Measurements from ENCODE around the gene DPF3.

DPF3 gene

GRCh38 chr14:72736308-72736707 is 157.6 kb downstream of the DPF3 start:
- no peak overlapping the region for H2BK15ac ChIP-seq (ENCODE audit: low read length)
- H3K14ac ChIP-seq (ENCODE audit: low read length), result no peak overlapping the region
- WGBS, 2 donors (ENCODE audit: extremely low coverage in 2 of 2, insufficient read length in 2 of 2, insufficient replicate concordance in 1 of 2), result no CpG with 5 or more reads among the region's 3 CpGs
- H2AFZ ChIP-seq (ENCODE audit: low read length), result no peak overlapping the region
- H3K79me1 ChIP-seq (ENCODE audit: low read depth, low read length), result no peaks in the 10 kb centered on the region
- H3K4me3 ChIP-seq (ENCODE audit: low read length in 2 of 2), result no peak overlapping the region
- H3K27ac ChIP-seq (replicated peaks; ENCODE audit: low read length), result no peak overlapping the region
- H3K18ac ChIP-seq (ENCODE audit: low read length), result no peak overlapping the region
- no peak overlapping the region for H3K23ac ChIP-seq (ENCODE audit: low read depth, low read length, poor library complexity)
- no peak overlapping the region for H3K9ac ChIP-seq (ENCODE audit: low read depth, low read length, poor library complexity)
- H2AK5ac ChIP-seq (ENCODE audit: low read depth, low read length), result no peak overlapping the region
- no peak overlapping the region for H3K4me2 ChIP-seq (ENCODE audit: insufficient read depth, low read length, poor library complexity, severe bottlenecking)
- no peak overlapping the region for H3K4ac ChIP-seq (ENCODE audit: low read length)
- no peak overlapping the region for H2BK12ac ChIP-seq (ENCODE audit: low read length)
- H4K8ac ChIP-seq (ENCODE audit: low read depth, low read length), result no peak overlapping the region
- H3K27me3 ChIP-seq (ENCODE audit: control insufficient read depth in 3 of 3, insufficient read depth in 3 of 3, low read depth in 1 of 3, low read length in 3 of 3), result peaks cover 0 to 3% (median 0%) of the 10 kb centered on the region in 3 experiments
- H3K36me3 ChIP-seq (replicated peaks in 1 of 2; ENCODE audit: control insufficient read depth in 2 of 2, insufficient read depth in 2 of 2, low read length in 2 of 2), result no peaks in the 10 kb centered on the region
- no peak overlapping the region for H4K91ac ChIP-seq (ENCODE audit: low read depth, low read length, poor library complexity)
- H3K4me1 ChIP-seq (ENCODE audit: control insufficient read depth in 2 of 2, insufficient read depth in 1 of 2, low read depth in 1 of 2, low read length in 2 of 2), result peaks cover 0 to 2% of the 10 kb centered on the region in 2 donors
- DNase-seq (ENCODE audit: low spot score), result no peak
- no peaks in the 10 kb centered on the region for H3K9me3 ChIP-seq (replicated peaks in 1 of 2; ENCODE audit: control insufficient read depth in 2 of 2, insufficient read depth in 1 of 2, low read depth in 1 of 2, low read length in 2 of 2)
- no peak overlapping the region for H2BK5ac ChIP-seq (ENCODE audit: low read length)
- no peak overlapping the region for H2BK120ac ChIP-seq (ENCODE audit: low read depth, low read length)

GRCh38 chr14:72732022-72732780 is 161.7 kb downstream of the DPF3 start:
- no CpG with 5 or more reads among the region's 16 CpGs for WGBS, 2 donors (ENCODE audit: extremely low coverage in 2 of 2, insufficient read length in 2 of 2, insufficient replicate concordance in 1 of 2)
- Histone ChIP-seq H3K36me3 (replicated peaks in 1 of 2; ENCODE audit: control insufficient read depth in 2 of 2, insufficient read depth in 2 of 2, low read length in 2 of 2) (no peaks in the 10 kb centered on the region), H4K91ac (ENCODE audit: low read depth, low read length, poor library complexity) (no peak overlapping the region), H2BK12ac (ENCODE audit: low read length) (no peak overlapping the region), H3K18ac (ENCODE audit: low read length) (no peak overlapping the region), H4K8ac (ENCODE audit: low read depth, low read length) (no peak overlapping the region), H2AK5ac (ENCODE audit: low read depth, low read length) (no peak overlapping the region), H3K4me2 (ENCODE audit: insufficient read depth, low read length, poor library complexity, severe bottlenecking) (no peak overlapping the region), H3K23ac (ENCODE audit: low read depth, low read length, poor library complexity) (no peak overlapping the region), H3K9ac (ENCODE audit: low read depth, low read length, poor library complexity) (no peak overlapping the region), H3K4me1 (ENCODE audit: control insufficient read depth in 2 of 2, insufficient read depth in 1 of 2, low read depth in 1 of 2, low read length in 2 of 2) (peaks cover 0 to 2% of the 10 kb centered on the region in 2 donors), H2BK120ac (ENCODE audit: low read depth, low read length) (no peak overlapping the region), H3K27me3 (ENCODE audit: control insufficient read depth in 3 of 3, insufficient read depth in 3 of 3, low read depth in 1 of 3, low read length in 3 of 3) (peaks cover 0 to 3% (median 0%) of the 10 kb centered on the region in 3 experiments), H2AFZ (ENCODE audit: low read length) (no peak overlapping the region), H2BK15ac (ENCODE audit: low read length) (peak overlapping the region; percentile 34), H2BK5ac (ENCODE audit: low read length) (no peak overlapping the region), H3K4ac (ENCODE audit: low read length) (no peak overlapping the region), H3K79me1 (ENCODE audit: low read depth, low read length) (no peaks in the 10 kb centered on the region), H3K9me3 (replicated peaks in 1 of 2; ENCODE audit: control insufficient read depth in 2 of 2, insufficient read depth in 1 of 2, low read depth in 1 of 2, low read length in 2 of 2) (no peaks in the 10 kb centered on the region), H3K27ac (replicated peaks; ENCODE audit: low read length) (no peak overlapping the region), H3K4me3 (ENCODE audit: low read length in 2 of 2) (no peak overlapping the region), H3K14ac (ENCODE audit: low read length) (no peak overlapping the region)
- no peak for DNase-seq (ENCODE audit: low spot score)

DNA sequence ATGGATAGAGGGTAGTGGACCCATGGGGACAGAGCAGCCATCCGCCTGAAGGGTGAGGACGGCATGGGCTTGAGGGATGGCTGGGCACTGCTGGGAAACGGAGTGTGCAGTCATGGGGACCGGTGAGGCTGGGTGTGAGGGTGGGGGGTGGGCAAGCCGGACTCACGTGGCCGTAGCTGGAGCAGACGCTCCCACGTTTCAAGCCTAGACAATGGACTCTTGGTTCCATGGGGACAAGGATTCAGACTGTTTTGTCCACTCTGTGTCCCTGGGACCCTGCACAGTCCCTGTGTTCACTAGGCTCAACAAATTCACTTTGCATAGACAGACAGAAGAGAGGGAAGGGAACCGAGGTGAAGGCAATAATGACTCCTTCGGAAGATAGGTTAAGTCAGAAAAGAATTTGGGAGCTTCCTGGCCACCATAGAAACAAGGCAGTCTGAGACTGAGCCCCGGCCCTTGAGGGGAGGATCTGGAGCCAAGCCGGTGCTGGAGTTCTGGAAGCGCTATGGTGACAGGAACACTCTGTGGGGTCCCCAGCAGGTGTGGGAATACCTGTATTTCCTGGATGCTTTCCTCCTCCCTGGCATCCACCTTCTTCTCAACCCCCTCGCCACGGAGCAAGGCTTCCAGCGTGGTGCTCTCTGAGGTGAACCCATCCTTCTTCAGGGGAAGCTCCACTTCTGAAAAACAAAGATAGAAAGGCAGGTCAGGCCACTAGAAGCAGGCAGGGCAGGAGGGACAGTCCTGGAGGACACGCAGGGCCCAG is 162.5 kb downstream of the DPF3 start:
- Histone ChIP-seq H3K4me1 (ENCODE audit: control insufficient read depth in 2 of 2, insufficient read depth in 1 of 2, low read depth in 1 of 2, low read length in 2 of 2) (peaks cover 0 to 2% of the 10 kb centered on the region in 2 donors), H4K8ac (ENCODE audit: low read depth, low read length) (no peak overlapping the region), H2BK15ac (ENCODE audit: low read length) (peak overlapping the region; percentile 34), H3K9ac (ENCODE audit: low read depth, low read length, poor library complexity) (peak overlapping the region; percentile 22), H2BK12ac (ENCODE audit: low read length) (no peak overlapping the region), H2BK5ac (ENCODE audit: low read length) (no peak overlapping the region), H3K4ac (ENCODE audit: low read length) (no peak overlapping the region), H3K4me3 (ENCODE audit: low read length in 2 of 2) (no peak overlapping the region), H4K91ac (ENCODE audit: low read depth, low read length, poor library complexity) (no peak overlapping the region), H3K9me3 (replicated peaks in 1 of 2; ENCODE audit: control insufficient read depth in 2 of 2, insufficient read depth in 1 of 2, low read depth in 1 of 2, low read length in 2 of 2) (no peaks in the 10 kb centered on the region), H2AFZ (ENCODE audit: low read length) (no peak overlapping the region), H2BK120ac (ENCODE audit: low read depth, low read length) (no peak overlapping the region), H3K4me2 (ENCODE audit: insufficient read depth, low read length, poor library complexity, severe bottlenecking) (no peak overlapping the region), H3K27me3 (ENCODE audit: control insufficient read depth in 3 of 3, insufficient read depth in 3 of 3, low read depth in 1 of 3, low read length in 3 of 3) (peaks cover 0 to 3% (median 0%) of the 10 kb centered on the region in 3 experiments), H3K14ac (ENCODE audit: low read length) (no peak overlapping the region), H2AK5ac (ENCODE audit: low read depth, low read length) (no peak overlapping the region), H3K36me3 (replicated peaks in 1 of 2; ENCODE audit: control insufficient read depth in 2 of 2, insufficient read depth in 2 of 2, low read length in 2 of 2) (no peaks in the 10 kb centered on the region), H3K23ac (ENCODE audit: low read depth, low read length, poor library complexity) (peak overlapping the region; percentile 27), H3K27ac (replicated peaks; ENCODE audit: low read length) (no peak overlapping the region), H3K18ac (ENCODE audit: low read length) (peak overlapping the region; percentile 49), H3K79me1 (ENCODE audit: low read depth, low read length) (no peaks in the 10 kb centered on the region)
- no CpG with 5 or more reads among the region's 18 CpGs for WGBS, 2 donors (ENCODE audit: extremely low coverage in 2 of 2, insufficient read length in 2 of 2, insufficient replicate concordance in 1 of 2)
- DNase-seq (ENCODE audit: low spot score), result no peak

- Histone ChIP-seq H2BK12ac (ENCODE audit: low read length) (no peak overlapping the region), H2AFZ (ENCODE audit: low read length) (no peak overlapping the region), H2BK5ac (ENCODE audit: low read length) (no peak overlapping the region), H4K8ac (ENCODE audit: low read depth, low read length) (no peak overlapping the region), H3K4me3 (ENCODE audit: low read length in 2 of 2) (no peak overlapping the region), H3K4me1 (ENCODE audit: control insufficient read depth in 2 of 2, insufficient read depth in 1 of 2, low read depth in 1 of 2, low read length in 2 of 2) (peaks cover 0 to 2% of the 10 kb centered on the region in 2 donors), H3K9me3 (replicated peaks in 1 of 2; ENCODE audit: control insufficient read depth in 2 of 2, insufficient read depth in 1 of 2, low read depth in 1 of 2, low read length in 2 of 2) (no peaks in the 10 kb centered on the region), H3K4ac (ENCODE audit: low read length) (no peak overlapping the region), H3K36me3 (replicated peaks in 1 of 2; ENCODE audit: control insufficient read depth in 2 of 2, insufficient read depth in 2 of 2, low read length in 2 of 2) (no peaks in the 10 kb centered on the region), H3K4me2 (ENCODE audit: insufficient read depth, low read length, poor library complexity, severe bottlenecking) (no peak overlapping the region), H2BK120ac (ENCODE audit: low read depth, low read length) (no peak overlapping the region), H2AK5ac (ENCODE audit: low read depth, low read length) (no peak overlapping the region), H3K27ac (replicated peaks; ENCODE audit: low read length) (no peak overlapping the region), H3K27me3 (ENCODE audit: control insufficient read depth in 3 of 3, insufficient read depth in 3 of 3, low read depth in 1 of 3, low read length in 3 of 3) (peaks cover 0 to 3% (median 0%) of the 10 kb centered on the region in 3 experiments), H3K9ac (ENCODE audit: low read depth, low read length, poor library complexity) (no peak overlapping the region), H4K91ac (ENCODE audit: low read depth, low read length, poor library complexity) (no peak overlapping the region), H3K14ac (ENCODE audit: low read length) (no peak overlapping the region), H3K23ac (ENCODE audit: low read depth, low read length, poor library complexity) (no peak overlapping the region), H2BK15ac (ENCODE audit: low read length) (no peak overlapping the region), H3K79me1 (ENCODE audit: low read depth, low read length) (no peaks in the 10 kb centered on the region), H3K18ac (ENCODE audit: low read length) (no peak overlapping the region)
- DNase-seq (ENCODE audit: low spot score), result no peak
- WGBS, 2 donors (ENCODE audit: extremely low coverage in 2 of 2, insufficient read length in 2 of 2, insufficient replicate concordance in 1 of 2), result no CpG with 5 or more reads among the region's 4 CpGs
Observed at GRCh38 chr14:72730468-72730867, 163.4 kb downstream of the DPF3 start.

All from neuronal stem cell (in vitro differentiated cells).